LoVo (cell line): ENCODE measurements around the gene TRMU.
A peak's percentile ranks its signal among the peaks of the same experiment; 100 is the strongest.

Source experiments
- DNase-seq: peaks from one replicate; pipeline ENCODE4 v3.0.0-alpha.2; 2016; ENCODE audit warnings: low spot score

Gene TRMU

GRCh38 chr22:46335201-46336118 lies at the start of gene TRMU:
TSS of gene TRMU (plus strand) at chr22:46335714. CDS start at chr22:46335765, 51 bp downstream.
- DNase-seq = peak; percentile 90

- no peak for DNase-seq
Measured at GRCh38 chr22:46286006-46286405, 49.5 kb upstream of the TRMU start.

- DNase-seq = no peak
Measured at GRCh38 chr22:46286941-46287872, 48.3 kb upstream of the TRMU start.

- no peak for DNase-seq
Measured at GRCh38 chr22:46287873-46288751, 47.4 kb upstream of the TRMU start.

GRCh38 chr22:46288846-46289243 lies 46.7 kb upstream of the TRMU start:
- no peak for DNase-seq

GRCh38 chr22:46289244-46289891 lies 46.1 kb upstream of the TRMU start:
- DNase-seq = no peak

- DNase-seq = no peak
Measured at GRCh38 chr22:46290121-46290842, 45.2 kb upstream of the TRMU start.

- no peak for DNase-seq
Measured at GRCh38 chr22:46290843-46291785, 44.4 kb upstream of the TRMU start.

GRCh38 chr22:46292173-46292572 lies 43.3 kb upstream of the TRMU start:
- no peak for DNase-seq

- DNase-seq = no peak
Measured at GRCh38 chr22:46292732-46293131, 42.8 kb upstream of the TRMU start.

- DNase-seq = no peak
Measured at GRCh38 chr22:46293577-46294260, 41.8 kb upstream of the TRMU start.

- DNase-seq = no peak
Measured at GRCh38 chr22:46294784-46295183, 40.7 kb upstream of the TRMU start.

GRCh38 chr22:46295277-46295971 lies 40.1 kb upstream of the TRMU start:
- peak; percentile 6 for DNase-seq

GRCh38 chr22:46296257-46297150 lies 39.0 kb upstream of the TRMU start, which contains the start of gene GTSE1:
TSS of gene GTSE1 (plus strand) at chr22:46296870. CDS start at chr22:46297401, 531 bp downstream.
- peak; percentile 98 for DNase-seq

GRCh38 chr22:46297151-46297812 lies 38.2 kb upstream of the TRMU start:
- no peak for DNase-seq

- DNase-seq = no peak
Measured at GRCh38 chr22:46299101-46299500, 36.4 kb upstream of the TRMU start.
